ENCODE data around the gene LCAT. TPM values are rescaled to one million over a fixed set of nuclear protein-coding genes. Genes with fewer than 3 reads are reported as not detected.
A peak's percentile ranks its signal among the peaks of the same experiment; 100 is the strongest.

The LCAT gene
- total RNA-seq, 6 donors from 2014 or later = 21.9 to 117 (median 26.1) TPM

- Histone ChIP-seq H3K4me1 (peaks cover 0 to 3% (median 0%) of the 10 kb centered on the region in 4 donors), H3K9me3 (no peaks in the 10 kb centered on the region), H3K4me3 (no peak overlapping the region), H3K36me3 (peaks cover 11 to 40% (median 28%) of the 10 kb centered on the region in 4 donors), H3K27me3 (no peaks in the 10 kb centered on the region), H3K27ac (no peak overlapping the region)
- ATAC-seq (ENCODE audit: low FRiP score in 2 of 2) (no peak), DNase-seq (peak in 1 of 2 donors; percentile 74)
- no peak for TF ChIP-seq POLR2AphosphoS5 (IDR thresholded peaks at IDR 0.05)
- no peak for TF ChIP-seq CTCF (IDR thresholded peaks at IDR 0.05)
- TF ChIP-seq POLR2A (IDR thresholded peaks at IDR 0.05) = no peak
- no peak for TF ChIP-seq EP300 (IDR thresholded peaks at IDR 0.05)
- WGBS, 2 donors = 93 to 97% methylated on average over 32 to 36 of the region's 36 CpGs
Measured at GRCh38 chr16:67909056-67909742, 34.7 kb downstream of the LCAT start.

- ATAC-seq (ENCODE audit: low FRiP score in 2 of 2) = no peak
- Histone ChIP-seq H3K36me3 (peaks cover 11 to 45% (median 30%) of the 10 kb centered on the region in 4 donors), H3K27me3 (no peaks in the 10 kb centered on the region), H3K9me3 (no peaks in the 10 kb centered on the region), H3K27ac (no peak overlapping the region), H3K4me3 (no peak overlapping the region), H3K4me1 (peaks cover 0 to 3% (median 0%) of the 10 kb centered on the region in 4 donors)
- DNase-seq = no peak
- WGBS, 2 donors = 90 to 92% methylated on average over 8 to 11 of the region's 11 CpGs
- TF ChIP-seq EP300 (IDR thresholded peaks at IDR 0.05) = no peak
- no peak for TF ChIP-seq POLR2A (IDR thresholded peaks at IDR 0.05)
- no peak for TF ChIP-seq POLR2AphosphoS5 (IDR thresholded peaks at IDR 0.05)
- TF ChIP-seq CTCF (IDR thresholded peaks at IDR 0.05) = no peak
Measured at GRCh38 chr16:67907397-67908180, 36.3 kb downstream of the LCAT start.

- ATAC-seq (ENCODE audit: low FRiP score in 2 of 2) = no peak
- TF ChIP-seq POLR2A (IDR thresholded peaks at IDR 0.05) (no peak), POLR2AphosphoS5 (IDR thresholded peaks at IDR 0.05) (no peak), CTCF (IDR thresholded peaks at IDR 0.05) (no peak), EP300 (IDR thresholded peaks at IDR 0.05) (no peak)
- no peak overlapping the region for H3K4me3 ChIP-seq
- WGBS, 2 donors = 81 to 83% methylated on average over 4 of the region's 4 CpGs
- H3K27me3 ChIP-seq = no peaks in the 10 kb centered on the region
- H3K9me3 ChIP-seq = no peaks in the 10 kb centered on the region
- H3K4me1 ChIP-seq = peaks cover 1 to 12% (median 4%) of the 10 kb centered on the region in 4 donors
- peaks cover 0 to 14% (median 5%) of the 10 kb centered on the region in 4 donors for H3K36me3 ChIP-seq
- no peak for DNase-seq
- H3K27ac ChIP-seq = no peak overlapping the region
Measured at GRCh38 chr16:67902831-67903230, 41.1 kb downstream of the LCAT start.

GRCh38 chr16:67901734-67902133 lies 42.2 kb downstream of the LCAT start:
- ATAC-seq (ENCODE audit: low FRiP score in 2 of 2) = no peak
- peaks cover 0 to 14% (median 5%) of the 10 kb centered on the region in 4 donors for H3K36me3 ChIP-seq
- H3K27ac ChIP-seq = no peak overlapping the region
- WGBS, 2 donors = 95 to 98% methylated on average over 5 of the region's 5 CpGs
- H3K27me3 ChIP-seq = no peaks in the 10 kb centered on the region
- H3K9me3 ChIP-seq = no peaks in the 10 kb centered on the region
- no peak for TF ChIP-seq POLR2AphosphoS5 (IDR thresholded peaks at IDR 0.05)
- TF ChIP-seq CTCF (IDR thresholded peaks at IDR 0.05) = no peak
- TF ChIP-seq EP300 (IDR thresholded peaks at IDR 0.05) = no peak
- TF ChIP-seq POLR2A (IDR thresholded peaks at IDR 0.05) = no peak
- peaks cover 9 to 16% (median 13%) of the 10 kb centered on the region in 4 donors for H3K4me1 ChIP-seq
- DNase-seq = no peak
- H3K4me3 ChIP-seq = no peak overlapping the region
